TTC549 (cell line): ENCODE results near the gene PIAS4.

Source experiments
- FAIRE-seq: peaks from 2 replicates; lab custom pipeline; 2012; peaks lifted over from hg19 to GRCh38; lab: Jason Lieb, UNC

Gene PIAS4

DNA sequence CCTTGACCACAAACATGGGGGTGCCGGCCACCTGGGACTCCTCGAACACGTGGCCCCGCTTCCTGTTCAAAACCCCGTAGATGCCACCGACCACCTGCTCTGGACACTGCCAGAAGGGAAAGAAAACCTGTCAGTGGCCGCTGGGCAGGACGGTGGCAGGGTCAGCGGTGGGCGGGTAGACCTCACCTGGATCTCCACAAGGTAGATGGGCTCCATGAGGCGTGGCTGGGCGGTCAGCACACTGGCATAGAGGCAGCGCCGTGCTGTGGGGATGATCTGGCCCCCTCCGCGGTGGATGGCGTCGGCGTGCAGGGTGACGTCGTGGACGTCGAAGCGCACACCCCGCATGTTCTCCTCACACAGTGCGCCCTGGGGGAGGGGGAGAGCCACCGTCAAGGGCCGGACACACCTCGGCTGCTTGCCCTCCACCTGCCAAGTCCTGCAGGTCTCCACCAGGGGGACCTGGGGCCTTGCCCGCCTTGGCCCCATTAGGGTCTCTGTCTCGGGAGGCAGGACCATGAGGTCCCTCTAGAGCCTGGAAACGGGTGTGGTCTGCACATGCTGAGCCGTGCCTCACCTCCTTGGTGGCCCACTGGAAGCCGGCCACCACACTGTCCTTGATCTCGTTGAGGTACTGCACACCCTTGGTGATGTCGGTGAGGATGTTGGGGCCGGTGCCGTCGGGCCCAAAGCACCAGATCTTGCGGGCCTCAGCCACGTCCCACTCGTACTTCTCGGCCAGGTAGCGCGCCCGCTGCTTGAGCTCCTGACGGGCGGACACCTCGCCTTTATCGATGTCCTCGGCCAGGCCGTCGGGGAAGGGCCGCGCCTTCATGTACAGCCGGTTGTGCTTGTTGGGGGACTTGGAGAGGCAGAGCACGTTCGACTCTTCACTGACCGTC, 30.0 kb upstream of the PIAS4 start:
- FAIRE-seq: no peak

DNA sequence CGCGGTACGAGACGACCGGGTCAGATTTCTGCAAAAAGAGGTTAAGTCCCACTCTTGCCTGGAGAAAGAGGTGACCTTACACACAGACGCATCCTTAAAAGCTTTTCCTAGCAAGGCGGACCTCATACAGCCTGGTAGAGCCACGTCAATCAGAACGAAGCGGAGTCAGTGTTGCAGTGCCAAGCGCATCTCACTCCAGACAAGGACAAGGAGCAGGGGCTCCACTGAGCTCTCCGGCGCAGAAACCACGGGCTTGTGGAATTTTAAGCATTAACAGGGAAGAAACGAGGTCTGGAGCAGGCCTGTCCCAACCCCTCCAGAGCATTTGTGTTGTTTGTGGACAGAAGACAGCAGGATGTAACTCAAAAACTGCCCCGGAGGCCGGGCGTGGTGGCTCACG, 29.4 kb upstream of the PIAS4 start:
- FAIRE-seq: no peak

DNA sequence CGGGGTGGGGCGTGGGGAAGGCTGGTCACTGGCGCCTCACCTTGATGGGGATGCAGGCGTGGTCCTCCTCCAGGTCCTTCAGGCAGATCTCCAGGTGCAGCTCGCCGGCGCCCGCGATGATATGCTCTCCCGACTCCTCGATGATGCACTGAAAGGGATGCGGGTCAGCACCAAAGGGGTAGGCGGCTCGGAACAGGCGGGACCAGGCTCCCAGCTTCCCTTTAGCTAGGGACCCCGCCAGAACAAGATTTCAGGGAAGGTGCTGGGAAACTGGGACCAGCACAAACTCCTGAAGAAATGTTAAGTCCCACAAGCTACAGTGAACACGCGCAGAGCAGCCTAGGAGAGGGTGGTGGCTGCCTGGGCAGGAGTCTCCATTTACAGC, 28.3 kb upstream of the PIAS4 start:
- FAIRE-seq: no peak

DNA sequence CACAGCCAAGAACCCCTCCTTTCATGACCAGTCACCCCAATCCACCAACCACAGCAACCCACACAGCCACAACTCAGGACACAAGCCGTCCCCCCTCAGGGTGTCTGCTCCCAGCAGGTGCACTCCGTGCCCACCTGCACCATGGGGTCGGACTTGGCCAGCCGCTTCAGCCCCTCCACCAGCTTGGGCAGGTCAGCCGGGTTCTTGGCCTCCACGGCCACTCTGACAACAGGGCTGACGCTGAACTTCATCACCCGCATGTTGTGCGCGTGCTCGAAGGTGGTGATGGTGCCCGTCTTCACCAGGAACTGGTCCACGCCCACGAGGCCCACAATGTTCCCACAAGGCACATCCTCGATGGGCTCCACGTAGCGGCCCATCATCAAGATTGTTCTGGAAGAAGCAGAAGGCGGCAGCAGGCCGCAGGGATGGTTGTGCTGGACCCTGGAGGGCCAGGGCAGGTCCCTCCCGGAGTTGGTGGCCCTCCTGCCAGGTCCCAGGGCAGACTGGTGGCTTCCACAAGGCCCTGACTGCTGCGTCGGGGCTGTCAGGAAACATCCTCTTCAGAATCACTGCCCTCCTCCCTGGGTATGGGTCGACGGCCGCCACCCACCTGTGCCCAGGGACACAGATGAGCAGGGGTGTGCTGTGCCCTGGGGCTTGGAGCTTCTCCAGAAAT, 27.7 kb upstream of the PIAS4 start:
- no peak for FAIRE-seq

DNA sequence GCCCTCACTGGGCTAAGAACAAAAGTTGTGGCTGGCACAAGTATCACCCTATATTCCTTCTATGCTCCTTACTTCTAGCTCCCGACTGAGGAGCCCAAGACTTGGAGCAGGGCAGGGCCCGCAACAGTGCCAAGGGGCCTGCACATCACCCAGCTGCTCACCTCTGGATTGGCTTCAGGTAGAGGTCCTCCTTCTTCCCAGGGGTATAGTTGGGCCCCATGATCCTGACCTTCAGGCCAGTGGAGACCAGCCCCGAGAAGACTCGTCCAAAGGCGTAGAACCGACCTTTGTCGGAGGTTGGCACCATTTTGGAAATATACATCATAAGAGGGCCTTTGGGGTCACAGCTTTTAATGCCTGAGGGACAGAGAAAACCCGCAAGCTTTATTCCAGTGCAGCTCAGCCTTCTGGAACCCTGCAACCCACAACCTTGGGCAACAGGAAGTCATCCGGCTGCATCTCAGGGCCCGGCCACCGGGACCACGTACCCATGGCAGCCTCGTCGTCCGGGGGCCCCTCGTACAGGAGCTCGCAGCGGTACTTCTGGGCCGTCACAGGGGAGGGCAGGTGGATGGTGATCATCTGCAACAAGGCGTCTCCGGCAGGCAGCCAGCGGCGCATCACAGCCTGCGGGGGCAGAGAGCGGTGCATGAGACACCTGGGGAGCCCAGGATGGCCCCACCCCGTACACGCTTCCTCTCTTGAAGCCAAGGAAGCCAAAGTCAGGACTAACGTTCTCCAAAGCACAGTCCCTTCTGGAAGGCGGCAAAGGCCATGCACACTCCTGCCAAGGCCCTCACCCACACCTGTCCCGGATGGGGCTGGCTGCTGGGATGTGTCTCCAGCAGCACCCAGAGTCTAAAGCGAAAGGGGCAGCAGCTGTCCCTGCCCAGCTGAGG, 26.9 kb upstream of the PIAS4 start:
- no peak for FAIRE-seq

DNA sequence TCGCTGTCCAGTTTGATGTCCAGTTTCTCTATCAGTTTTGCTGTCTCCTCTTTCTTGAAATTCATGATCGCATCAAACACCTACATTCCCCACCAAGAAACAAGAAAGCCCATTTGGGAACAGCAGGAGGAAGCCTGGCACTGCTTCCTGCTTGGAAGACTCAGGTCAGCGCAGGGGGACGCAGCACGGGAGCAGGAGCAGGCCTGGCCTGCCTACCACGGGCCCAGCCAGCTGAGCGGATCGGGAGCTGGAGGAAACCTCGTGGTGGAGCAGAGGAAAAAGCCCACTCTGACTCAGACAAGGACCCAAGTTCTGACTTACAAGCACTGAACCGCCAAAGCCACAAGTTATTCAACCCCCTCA, 26.2 kb upstream of the PIAS4 start:
- no peak for FAIRE-seq

DNA sequence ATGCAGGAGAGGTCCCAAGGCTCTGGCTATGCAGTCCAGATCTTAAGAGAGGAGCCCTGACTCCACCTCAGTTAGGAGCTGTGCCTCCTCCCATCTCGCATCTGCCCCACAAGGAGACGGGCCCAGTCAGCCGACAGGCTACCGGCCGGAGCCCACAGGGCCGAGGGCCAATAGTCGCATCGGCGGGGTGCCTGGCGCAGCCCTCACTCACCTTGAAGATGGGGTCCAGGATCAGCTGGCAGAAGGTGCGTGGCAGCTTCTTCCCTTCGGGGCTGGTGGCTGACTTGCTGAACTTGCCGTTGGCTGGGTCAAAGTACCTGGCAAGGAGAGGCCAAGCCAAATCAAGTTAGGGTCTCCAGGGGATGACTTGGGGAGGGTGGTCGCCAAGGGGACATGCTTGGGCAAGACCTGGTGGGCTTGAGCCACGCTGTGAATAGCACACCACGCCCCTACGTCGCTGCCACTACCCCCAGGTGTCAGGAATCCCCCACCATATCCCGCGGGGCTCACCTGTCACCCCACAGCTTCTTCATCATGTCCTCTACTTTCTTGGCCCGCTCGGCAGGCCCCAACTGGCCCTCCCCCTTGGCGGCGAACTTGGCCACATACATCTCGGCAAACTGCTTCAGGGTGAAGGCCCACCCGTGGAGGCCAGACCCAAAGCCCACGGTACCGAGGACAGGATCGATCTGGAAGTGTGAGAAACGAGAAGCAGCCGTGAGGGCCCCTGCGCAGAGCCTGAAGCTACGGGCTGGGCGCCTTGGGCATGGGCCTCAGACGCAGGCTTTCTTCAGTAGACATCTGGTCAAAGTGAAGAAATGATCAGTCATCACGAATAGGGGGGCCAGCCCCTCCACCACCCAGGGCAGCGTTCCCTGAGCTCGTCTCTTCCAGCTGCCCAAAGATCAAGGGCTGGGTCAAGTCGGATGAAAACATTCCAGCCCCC, 25.5 kb upstream of the PIAS4 start:
- FAIRE-seq: no peak

DNA sequence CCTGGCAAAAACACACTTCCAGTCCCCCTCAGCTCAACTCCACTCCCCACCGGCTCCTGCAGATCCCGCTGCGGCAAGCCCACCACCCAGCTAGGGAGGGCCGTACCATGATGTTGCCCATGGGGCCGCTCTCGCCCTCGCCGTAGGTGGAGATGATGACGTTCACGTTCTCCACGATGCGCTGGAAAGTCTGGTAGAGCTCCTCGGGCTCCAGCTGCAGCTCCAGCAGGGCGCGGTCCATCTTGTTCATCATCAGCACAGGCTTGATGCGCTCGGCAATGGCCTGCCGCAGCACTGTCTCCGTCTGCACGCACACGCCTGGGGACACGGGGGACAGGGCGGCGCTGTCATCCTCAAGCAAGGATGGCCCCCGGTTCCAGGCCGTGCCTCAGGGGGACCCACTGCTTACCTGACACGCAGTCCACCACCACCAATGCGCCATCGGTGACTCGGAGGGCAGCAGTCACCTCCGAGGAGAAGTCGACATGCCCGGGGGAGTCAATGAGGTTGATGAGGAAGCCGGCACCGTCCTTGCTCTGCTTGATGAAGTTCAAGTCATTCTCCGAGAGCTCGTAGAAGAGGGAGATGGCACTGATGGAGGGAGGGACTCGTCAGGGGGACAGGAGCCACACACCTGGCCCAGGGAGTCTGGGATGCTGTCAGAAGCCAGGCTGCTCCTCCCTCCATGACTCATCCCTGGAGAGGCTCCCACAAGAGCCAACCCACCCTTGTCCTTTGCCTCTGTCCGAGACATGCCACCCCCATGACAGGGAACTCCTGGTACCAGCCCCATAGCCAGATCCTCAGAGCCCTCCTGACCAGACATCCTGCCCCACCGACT, 24.6 kb upstream of the PIAS4 start:
- FAIRE-seq: no peak

DNA sequence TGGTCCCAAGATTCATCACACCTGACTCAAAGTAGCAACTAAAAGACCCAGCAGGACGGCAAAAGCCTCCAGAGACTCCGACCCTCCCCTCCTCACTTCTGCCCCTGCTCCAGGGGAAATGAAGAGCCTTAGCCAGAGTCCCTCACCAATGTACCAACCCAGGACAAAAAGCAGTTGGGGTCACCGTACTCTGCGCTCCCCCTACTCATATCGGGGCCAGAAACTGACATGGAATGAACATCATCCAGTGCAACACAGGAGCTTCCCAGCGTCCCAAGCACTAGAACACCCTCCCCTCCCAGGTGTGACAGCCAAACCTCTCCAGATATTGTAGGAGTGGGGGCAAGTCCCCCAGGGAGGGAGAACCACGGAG, 24.0 kb upstream of the PIAS4 start:
- FAIRE-seq: no peak

DNA sequence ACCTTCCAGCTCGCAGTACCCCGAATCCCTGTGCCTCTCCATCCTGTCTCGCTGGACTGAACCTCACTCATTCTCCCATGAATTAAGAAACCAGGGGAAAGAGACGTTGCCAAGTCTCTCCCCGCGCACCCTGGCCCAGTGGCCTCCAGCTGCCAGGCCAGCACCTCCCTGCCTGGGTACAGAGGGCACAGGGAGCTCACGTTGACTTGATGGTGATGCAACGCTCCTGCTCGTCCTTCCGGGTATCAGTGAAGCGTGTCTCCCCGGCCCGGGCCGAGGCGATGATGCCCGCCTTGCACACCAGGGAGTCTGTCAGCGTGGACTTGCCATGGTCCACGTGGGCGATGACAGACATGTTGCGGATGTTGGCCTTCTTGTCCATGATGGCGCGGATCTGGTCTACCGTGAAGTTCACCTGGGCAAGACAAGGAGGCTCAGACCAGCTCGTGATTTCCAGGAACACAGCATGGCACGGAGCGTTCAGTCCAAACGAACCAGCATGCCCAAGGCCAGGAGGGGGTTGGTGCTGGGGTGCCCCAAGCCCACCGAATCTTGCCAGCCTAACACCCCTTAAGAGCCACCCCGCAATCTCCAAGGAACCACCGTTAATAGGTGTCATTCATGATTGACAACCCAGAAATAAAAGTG, 23.5 kb upstream of the PIAS4 start:
- FAIRE-seq: no peak

DNA sequence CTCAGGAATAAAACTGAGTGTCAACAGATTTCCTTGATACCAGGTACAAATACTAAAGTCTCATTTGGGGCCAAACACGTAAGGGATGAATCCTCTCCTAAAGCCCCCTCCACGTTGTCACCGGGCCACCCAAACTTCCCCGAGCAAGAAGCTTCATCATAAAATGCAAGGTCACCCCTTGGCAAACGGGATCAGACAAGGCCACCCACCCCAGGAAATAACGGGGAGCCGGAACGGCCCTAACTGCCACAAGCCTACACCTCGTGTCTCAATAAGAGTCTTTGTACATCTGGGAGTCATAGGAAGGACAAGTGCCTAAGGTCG, 23.0 kb upstream of the PIAS4 start:
- no peak for FAIRE-seq

DNA sequence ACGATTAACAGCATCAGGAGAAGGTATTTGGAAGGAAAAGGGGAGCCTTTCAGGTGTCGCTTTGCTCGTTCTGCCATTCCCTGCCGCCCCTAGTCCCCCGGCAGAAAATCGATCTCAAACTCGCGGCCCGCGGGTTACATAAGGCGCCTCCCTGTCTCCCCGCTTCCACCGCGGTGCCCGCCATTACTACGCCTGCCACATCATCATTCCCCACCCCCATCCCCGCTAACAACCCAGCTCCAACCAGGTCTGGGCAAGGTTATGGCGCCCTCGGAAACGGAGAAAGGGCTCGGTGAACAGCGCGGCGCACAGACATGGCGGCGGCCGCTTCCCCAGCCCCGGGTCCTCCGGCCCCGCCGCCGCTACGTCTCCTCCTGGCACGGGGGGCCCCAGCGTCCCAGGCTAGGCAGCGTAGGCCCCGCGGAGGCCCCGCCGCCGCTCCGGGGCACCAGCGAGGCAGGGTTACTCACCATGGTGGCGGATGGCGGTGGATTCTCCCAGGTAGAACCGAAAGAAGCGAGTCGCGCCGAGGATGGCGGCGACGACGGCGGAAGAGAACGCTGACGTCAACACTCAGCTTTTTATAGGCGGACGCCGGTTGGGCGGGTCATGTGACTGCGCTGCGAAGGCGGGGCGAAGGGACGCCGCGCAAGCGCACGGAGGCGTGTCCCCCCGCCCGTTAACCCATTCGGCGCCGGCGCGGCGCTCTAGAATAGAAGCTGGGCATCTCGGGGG, 22.5 kb upstream of the PIAS4 start, which contains the start of gene EEF2:
EEF2 (minus strand) TSS at position 556 of the 735 bp plus-strand sequence; CDS start at position 473, 83 bp downstream.
- no peak for FAIRE-seq

DNA sequence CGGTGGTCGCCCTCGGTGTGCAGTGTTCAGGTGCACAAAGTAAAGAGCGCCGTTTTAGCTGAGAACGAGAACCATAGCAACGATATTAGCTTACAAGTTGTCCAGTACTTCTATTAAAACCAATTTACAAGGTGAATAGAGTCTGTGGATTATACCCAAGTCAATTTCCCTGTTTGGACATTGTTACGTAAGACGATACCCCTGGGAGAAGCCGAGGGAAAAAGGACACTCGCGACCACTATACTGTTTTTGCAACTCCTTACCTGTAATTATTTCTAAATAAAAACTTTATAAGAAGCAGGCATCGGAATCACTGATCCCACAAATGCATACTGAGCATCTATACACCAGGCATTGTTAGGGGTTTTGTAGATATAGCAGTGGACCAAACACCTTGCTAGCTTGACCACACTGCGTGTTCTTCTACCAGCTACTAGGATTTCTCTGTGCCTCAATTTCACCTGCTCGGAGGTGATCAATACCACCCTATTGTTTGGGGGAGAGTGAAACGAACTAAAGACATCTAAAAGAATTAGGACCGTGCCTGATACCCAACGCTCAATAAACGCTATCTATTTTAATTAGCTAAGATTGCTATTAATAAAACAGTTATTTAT, 21.8 kb upstream of the PIAS4 start:
- FAIRE-seq: no peak

DNA sequence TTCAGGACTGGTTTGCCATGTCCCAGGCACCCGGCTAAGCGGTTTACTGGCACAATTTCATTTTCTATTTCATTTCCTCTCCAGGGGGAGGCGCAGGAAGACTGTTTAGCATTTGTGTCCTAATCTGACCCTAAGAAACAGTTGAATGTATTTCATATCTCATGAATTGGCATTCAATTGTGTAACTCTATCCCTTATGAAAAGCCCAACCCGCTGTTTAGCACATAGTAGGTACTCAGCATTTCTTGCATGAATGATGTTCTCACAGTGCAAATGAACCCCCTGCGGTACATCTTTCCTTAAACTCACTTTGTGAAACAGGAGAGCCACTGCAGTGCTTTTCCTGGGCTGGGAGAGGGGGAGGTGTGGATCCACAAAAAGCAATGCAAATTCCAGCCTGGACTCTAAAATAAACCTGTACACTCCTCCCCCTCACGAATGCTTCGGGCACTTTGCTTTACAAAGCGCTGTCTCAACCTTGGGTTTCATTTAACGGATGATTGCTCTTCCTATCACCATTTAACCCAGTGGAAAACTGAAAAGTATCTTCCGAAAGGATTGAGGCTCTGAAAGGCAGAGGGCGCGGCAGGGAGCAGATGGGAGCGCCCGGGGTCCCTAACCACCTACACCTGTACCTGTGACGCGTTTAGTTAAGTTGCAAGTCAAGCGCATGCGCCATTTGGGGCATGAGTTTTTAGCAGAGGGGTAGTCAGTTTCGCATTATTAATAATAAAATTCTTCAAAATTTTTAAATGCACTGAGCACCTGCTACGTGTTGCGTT, 21.1 kb upstream of the PIAS4 start:
- FAIRE-seq: no peak

DNA sequence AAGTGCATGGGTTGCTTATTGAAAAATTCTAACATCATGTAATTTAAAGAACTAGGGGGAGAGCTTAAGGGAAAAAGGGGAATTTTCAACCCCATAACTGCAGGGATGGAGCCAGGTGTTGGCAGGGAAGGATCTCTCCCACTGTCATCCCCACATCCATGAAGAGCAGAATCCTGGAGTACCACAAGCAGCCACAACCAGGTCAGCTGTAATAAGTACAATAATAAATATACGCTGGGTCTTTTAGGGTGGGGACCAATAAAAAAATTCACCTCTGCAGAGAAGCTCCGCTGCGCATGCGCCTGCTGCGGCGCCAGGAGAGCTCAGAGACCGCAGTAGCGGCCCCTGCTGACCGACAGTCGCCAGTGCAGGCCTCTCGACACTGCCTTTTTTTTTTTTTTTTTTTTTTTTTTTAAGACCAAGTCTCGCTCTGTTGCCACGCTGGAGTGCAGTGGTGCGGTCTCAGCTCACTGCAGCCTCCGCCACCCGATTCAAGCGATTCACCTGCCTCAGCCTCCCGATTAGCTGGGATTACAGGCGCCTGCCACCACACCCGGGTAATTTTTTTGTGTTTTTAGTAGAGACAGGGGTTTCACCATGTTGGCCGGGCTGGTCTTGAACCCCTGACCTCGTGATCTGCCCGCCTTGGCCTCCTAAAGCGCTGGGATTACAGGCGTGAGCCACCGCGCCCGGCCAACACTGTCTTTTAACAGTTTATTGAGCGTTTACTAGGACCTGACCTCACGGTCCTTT, 19.7 kb upstream of the PIAS4 start:
- FAIRE-seq: no peak

DNA sequence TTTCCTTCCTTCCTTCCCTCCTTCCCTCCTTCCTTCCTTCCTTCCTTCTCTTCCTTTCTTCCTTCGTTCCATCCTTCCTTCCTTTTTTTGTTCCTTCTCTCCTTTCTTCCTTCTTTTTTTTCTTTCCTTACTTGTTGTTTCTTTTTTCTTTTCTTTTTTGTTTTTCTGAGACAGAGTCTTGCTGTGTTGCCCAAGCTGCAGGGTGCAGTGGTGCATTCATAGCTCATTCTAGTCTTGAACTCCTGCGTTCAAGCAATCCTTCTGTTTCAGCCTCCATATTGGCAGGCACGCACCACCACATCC, 16.8 kb upstream of the PIAS4 start:
- FAIRE-seq: no peak

DNA sequence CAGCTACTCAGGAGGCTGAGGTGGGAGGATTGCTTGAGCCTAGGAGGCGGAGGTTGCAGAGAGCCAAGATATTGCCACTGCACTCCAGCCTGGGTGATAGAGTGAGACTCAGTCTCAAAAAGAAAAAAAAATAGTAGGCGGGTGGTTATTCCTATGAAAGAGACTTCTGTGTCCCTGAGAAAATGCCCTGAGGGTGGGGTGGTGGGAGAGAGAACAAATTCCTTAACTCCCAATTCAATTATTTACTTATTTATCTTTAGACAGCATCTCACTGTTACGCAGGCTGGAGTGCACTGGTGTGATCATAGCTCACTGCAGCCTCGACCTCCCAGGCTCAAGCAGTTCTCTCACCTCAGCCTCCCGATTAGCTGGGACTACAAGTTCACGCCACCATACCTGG, 11.9 kb upstream of the PIAS4 start:
- FAIRE-seq: no peak
